Stimulated activated CD8-positive, alpha-beta memory T cell treated with anti-CD3 and anti-CD28 coated beads, Interleukin-2, amount 100 ng/mL, for 1 hour (primary cell): ENCODE results near the gene ADRM1.

Experiments
- DNase-seq, 2 donors: peaks; one replicate each; pipeline ENCODE4 v3.0.0-alpha.2; 2020; ENCODE audit warnings: low read depth in 2 of 2

Gene ADRM1, protein sequence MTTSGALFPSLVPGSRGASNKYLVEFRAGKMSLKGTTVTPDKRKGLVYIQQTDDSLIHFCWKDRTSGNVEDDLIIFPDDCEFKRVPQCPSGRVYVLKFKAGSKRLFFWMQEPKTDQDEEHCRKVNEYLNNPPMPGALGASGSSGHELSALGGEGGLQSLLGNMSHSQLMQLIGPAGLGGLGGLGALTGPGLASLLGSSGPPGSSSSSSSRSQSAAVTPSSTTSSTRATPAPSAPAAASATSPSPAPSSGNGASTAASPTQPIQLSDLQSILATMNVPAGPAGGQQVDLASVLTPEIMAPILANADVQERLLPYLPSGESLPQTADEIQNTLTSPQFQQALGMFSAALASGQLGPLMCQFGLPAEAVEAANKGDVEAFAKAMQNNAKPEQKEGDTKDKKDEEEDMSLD

GRCh38 chr20:62302341-62303061, at the start of gene ADRM1:
TSS of gene ADRM1 (plus strand) at chr20:62302997. CDS start at chr20:62303569, 572 bp downstream.
- peak; percentile 92 for DNase-seq

GRCh38 chr20:62253398-62253797, 49.4 kb upstream of the ADRM1 start:
- no peak for DNase-seq

- DNase-seq: no peak
Measured at GRCh38 chr20:62254021-62254724, 48.6 kb upstream of the ADRM1 start.

DNA sequence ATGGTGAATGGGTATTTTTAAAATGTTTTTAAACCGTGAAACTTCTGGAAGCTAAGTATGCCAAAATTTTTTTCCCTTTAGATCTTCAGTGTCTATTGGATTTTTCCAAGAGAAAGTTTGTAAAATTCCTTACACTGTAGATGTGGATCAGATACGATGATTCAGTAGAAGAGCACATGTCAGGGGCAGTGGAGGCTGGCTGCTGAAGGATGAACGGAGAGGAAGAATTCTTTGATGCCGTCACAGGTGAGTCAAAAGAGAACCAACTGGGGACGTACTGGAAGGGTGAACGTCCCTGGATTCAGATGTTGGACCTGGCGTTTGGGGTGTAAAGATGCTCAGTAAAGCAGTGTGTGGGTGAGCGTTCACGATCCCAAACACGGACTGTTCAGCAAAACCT, 46.8 kb upstream of the ADRM1 start:
- no peak for DNase-seq

DNA sequence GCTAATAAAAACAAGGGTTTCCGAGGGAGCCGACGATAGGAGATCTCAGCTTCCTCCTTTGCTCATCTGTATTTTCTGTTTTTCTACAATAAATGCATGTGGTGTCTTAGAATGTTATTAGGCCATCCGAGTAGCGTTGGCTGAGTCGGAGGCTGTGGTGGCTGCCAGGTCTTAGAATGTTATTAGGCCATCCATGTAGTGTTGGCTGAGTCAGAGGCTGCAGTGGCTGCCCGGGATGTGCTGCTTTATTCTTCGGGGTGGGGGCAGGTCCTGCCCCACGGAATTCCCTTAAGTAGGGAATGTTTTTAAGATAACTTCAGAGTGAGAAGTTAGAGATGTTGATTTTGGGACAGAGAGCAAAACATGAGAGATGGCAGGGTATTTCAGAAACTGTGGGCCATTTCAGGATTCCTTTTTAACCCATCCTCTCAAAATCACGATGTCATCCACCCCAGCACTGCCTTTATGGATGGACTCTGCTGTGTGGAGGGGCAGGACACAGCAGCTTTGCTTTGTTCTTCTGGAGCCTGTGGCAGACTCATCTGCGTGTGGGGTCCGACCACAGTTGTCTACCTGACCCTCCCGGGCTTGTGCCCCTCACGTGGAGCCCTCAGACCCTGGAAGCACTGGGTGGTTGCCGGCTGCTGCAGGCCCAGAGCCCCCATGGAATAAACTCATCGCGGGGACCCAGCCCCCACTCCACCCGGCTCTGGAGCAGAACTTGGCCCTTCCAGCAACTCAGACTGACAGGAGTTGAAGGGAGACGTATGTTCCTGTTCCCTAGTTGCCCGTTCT, 44.1 kb upstream of the ADRM1 start:
- no peak for DNase-seq

GRCh38 chr20:62259294-62259565, 43.6 kb upstream of the ADRM1 start:
- DNase-seq: no peak

DNA sequence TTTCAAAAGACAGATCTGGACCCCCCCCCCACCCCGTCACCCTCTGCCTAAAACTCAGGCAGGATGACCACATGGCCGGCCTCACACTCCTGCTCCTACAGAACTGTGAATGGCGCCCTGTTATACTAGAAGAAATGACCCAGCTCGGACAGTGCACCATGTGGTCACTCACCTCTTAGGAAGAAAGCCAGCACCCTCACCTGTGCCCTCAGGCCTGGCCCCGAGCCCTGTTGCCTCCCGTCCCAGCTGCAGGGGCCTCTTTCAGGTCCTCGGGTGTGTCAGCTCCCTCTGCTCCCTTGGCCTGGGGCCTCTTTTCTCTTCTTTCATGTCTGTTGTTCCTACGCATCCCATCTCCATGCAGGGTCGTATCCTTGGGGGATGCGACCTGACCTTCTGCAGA, 40.7 kb upstream of the ADRM1 start:
- DNase-seq: no peak

GRCh38 chr20:62263396-62263795, 39.4 kb upstream of the ADRM1 start:
- DNase-seq: no peak

GRCh38 chr20:62265365-62265764, 37.4 kb upstream of the ADRM1 start:
- DNase-seq: no peak

DNA sequence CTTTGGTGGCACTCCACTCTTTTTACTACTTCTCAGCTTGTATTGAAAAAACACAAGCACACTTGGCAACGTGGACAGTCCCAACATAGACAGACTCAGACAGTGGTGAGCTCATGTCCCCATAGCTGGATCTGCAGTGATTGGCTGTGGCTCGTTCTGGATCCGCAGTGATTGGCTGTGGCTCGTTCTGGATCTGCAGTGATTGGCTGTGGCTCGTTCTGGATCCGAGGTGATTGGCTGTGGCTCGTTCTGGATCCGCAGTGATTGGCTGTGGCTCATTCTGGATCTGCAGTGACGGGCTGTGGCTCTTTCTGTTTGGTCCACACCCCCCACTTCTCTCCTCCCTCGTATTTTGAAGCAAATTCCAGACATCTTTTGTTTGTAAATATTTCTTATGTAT, 36.5 kb upstream of the ADRM1 start:
- DNase-seq: no peak

DNA sequence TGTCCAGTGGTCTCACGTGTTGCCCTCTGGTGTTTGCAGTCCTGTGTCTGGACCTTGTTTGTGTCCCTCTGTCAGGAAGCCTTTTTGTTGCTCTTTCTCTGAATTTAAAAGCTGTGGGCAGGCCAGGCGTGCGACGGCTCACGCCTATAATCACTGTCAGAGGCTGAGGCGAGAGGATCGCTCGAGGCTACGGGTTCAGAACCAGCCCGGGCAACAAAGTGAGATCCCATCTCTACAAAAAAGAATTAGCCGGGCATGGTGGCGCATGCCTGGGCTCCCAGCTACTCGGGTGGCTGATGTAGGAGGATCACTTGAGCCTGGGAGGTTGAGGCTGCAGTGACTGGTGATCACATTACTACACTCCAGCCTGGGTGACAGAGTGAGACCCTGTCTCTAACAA, 35.9 kb upstream of the ADRM1 start:
- no peak for DNase-seq

DNA sequence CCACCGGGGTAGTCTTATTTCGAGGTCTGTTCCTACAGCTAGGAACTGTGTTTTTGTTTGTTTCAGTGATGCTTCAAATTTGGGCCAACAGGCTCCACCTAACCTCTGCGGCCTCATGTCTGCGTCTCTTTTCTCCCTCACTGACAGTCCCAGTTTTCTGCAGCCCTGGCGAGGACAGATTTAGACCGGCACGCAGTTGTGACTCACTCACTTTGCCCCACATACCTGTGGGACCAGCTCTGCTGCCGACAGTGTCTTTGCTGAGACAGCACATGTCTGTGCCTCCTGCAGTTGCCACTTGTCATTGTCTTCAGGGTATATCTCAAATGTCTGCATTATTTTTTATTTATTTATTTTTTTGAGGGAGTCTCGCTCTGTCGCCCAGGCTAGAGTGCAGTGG, 35.3 kb upstream of the ADRM1 start:
- no peak for DNase-seq

- DNase-seq: no peak
Measured at GRCh38 chr20:62268228-62268900, 34.4 kb upstream of the ADRM1 start.

- no peak for DNase-seq
Measured at GRCh38 chr20:62269378-62269777, 33.4 kb upstream of the ADRM1 start.

- DNase-seq: no peak
Measured at GRCh38 chr20:62269871-62270270, 32.9 kb upstream of the ADRM1 start.

DNA sequence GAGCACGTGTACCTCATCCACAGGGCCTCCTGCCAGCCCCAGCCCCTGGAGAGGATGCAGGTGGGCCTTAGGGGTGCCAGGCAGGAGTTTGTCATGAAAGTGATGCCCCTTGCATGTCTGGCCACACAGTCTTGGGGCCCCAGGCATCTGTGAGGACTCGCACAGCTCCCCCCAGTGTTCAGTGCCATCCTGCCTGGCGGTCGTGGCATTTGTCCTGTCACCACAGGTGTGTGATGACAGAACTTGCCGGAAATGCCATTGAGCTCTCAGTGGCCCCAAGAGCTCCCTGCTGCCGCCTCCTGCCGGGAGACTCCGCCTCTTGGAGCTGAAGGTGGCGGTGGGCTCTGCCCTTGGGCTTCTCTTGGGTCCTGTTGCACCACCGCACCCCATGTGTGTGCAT, 30.6 kb upstream of the ADRM1 start:
- no peak for DNase-seq

DNA sequence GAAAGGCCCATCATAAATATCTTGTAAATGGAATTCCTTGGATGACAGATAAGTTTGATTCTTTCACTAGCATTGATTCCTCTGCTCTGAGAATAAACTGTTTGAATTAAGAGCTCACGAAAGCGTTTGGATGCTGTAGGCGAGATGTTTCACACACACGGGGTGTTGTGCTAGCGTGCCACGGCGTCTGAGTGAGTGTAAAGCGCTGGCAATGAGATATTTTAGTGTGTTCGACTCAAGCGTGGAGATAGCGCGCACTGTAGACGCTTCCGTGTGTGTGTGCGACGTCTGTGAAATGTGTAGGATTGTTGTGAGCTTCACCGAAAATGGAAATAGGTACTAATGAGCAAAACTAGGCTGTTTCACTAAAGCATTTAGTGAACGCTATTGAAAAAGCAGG, 29.4 kb upstream of the ADRM1 start:
- no peak for DNase-seq

GRCh38 chr20:62274332-62274950, 28.4 kb upstream of the ADRM1 start:
- no peak for DNase-seq

- DNase-seq: no peak
Measured at GRCh38 chr20:62275219-62275618, 27.6 kb upstream of the ADRM1 start.

DNA sequence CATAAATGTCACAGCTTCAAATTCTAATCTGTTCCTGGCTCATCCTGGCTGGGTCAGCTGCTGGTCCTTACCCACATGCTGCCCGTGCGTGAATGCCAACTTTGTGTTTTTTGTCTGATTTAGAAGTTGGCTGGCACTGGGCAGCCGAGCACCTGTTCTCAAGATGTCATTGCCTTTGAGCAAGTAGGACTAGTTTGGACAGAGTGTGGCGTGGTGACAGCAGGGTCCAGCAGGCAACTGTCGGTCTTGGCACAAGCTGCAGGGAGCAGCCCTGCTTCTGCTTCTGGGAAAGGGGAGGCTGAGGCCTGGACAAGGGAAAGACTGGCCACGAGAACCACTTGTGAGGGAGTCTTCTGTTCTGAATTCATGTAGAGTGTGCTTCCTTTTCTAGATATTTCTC, 26.4 kb upstream of the ADRM1 start:
- no peak for DNase-seq

GRCh38 chr20:62277253-62277652, 25.5 kb upstream of the ADRM1 start:
- no peak for DNase-seq
